ENCODE measurements around the gene RGS3. TPM values are rescaled to one million over a fixed set of nuclear protein-coding genes. Genes with fewer than 3 reads are reported as not detected.

Gene RGS3
- total RNA-seq, 2 donors from 2014 or later: 170 to 202 TPM

DNA sequence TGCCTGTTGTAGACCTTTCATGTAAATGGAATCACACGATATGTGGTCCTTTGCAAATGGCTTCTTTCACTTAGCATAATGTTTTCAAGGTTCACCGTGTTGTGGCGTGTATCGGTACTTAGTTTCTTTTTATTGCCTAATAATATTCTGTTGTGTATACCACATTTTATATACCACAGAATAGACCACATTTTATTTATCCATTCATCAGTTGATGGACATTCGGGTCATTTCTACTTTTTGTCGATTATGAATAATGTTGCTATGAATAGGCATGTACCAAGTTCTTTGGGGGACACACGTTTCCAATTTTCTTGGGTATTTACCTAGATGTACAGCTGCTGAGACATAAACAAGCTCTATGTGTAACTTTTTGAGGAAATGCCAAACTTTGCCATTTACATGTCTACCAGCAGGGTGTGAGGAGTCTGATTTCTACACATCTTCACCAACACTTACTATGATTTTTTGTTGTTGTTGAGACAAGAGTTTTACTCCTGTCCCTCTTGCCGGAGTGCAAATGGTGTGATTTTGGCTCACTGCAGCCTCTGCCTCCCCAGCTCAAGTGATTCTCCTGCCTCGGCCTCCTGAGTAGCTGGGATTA is 144.7 kb downstream of the RGS3 start:
- no peak for DNase-seq (ENCODE audit: low spot score)
- H3K27ac ChIP-seq: peak overlapping the region in 1 of 2 donors; percentile 48

DNA sequence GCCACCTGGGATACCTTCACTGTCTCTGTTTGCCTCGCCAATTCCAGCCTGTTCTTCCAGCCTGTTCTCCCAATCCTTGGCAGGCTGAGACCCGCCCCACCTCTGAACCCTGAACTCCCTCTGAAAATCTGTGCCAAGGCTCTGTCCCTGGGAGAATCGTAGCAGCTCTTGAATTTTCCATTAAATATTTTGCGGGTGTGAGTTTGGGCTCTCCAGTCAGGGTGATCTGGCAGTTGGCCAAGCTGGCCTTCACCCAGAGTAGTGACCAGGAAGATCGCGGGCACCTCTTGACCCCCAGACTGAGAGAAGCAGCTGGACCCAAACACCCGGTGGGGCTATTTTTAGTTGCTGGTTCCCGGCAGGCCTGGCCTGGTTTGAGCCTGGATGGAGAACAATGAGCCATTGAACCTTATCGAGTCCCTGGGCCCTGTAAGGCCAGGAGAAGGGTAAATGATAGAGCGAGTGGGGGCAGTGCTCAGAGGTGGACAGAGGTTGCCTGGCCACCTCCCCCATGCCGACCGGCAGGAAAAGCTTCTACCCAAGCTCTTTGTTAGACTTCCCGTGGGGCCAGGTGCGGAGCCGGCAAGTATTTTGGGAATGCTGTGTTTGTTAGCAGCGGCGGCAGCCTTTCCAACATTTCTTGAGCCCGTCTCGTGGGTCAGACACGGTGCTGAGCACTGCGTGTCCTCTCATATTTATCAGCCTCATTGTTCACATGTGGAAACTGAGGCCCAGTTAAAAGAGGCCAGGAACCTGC is 146.2 kb downstream of the RGS3 start:
- no peaks in the 10 kb centered on the region for H3K36me3 ChIP-seq
- ATAC-seq (ENCODE audit: insufficient number of reproducible peaks, low FRiP score, low read depth): peak; percentile 64
- peak overlapping the region; percentile 13 for H3K4me3 ChIP-seq
- DNase-seq (ENCODE audit: low spot score): peak; percentile 79
- H3K27me3 ChIP-seq (replicated peaks; ENCODE audit: insufficient read depth): no peaks in the 10 kb centered on the region
- TF ChIP-seq, protein P1, sequence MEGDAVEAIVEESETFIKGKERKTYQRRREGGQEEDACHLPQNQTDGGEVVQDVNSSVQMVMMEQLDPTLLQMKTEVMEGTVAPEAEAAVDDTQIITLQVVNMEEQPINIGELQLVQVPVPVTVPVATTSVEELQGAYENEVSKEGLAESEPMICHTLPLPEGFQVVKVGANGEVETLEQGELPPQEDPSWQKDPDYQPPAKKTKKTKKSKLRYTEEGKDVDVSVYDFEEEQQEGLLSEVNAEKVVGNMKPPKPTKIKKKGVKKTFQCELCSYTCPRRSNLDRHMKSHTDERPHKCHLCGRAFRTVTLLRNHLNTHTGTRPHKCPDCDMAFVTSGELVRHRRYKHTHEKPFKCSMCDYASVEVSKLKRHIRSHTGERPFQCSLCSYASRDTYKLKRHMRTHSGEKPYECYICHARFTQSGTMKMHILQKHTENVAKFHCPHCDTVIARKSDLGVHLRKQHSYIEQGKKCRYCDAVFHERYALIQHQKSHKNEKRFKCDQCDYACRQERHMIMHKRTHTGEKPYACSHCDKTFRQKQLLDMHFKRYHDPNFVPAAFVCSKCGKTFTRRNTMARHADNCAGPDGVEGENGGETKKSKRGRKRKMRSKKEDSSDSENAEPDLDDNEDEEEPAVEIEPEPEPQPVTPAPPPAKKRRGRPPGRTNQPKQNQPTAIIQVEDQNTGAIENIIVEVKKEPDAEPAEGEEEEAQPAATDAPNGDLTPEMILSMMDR (IDR thresholded peaks at IDR 0.05): no peak
- H3K4me1 ChIP-seq (ENCODE audit: control insufficient read depth in 1 of 2, low read depth in 2 of 2): peaks cover 15 to 49% of the 10 kb centered on the region in 2 donors
- H3K9me3 ChIP-seq: no peaks in the 10 kb centered on the region
- peak overlapping the region; percentile 88 for H3K27ac ChIP-seq

More for the DNA sequence above, 144.7 kb downstream of the RGS3 start:
- Histone ChIP-seq H3K9me3 (no peaks in the 10 kb centered on the region), H3K27me3 (replicated peaks; ENCODE audit: insufficient read depth) (no peaks in the 10 kb centered on the region), H3K36me3 (no peaks in the 10 kb centered on the region), H3K4me1 (ENCODE audit: control insufficient read depth in 1 of 2, low read depth in 2 of 2) (peaks cover 11 to 41% of the 10 kb centered on the region in 2 donors), H3K4me3 (no peak overlapping the region)
- ATAC-seq (ENCODE audit: insufficient number of reproducible peaks, low FRiP score, low read depth): no peak
- TF ChIP-seq, protein P1 (IDR thresholded peaks at IDR 0.05): no peak

DNA sequence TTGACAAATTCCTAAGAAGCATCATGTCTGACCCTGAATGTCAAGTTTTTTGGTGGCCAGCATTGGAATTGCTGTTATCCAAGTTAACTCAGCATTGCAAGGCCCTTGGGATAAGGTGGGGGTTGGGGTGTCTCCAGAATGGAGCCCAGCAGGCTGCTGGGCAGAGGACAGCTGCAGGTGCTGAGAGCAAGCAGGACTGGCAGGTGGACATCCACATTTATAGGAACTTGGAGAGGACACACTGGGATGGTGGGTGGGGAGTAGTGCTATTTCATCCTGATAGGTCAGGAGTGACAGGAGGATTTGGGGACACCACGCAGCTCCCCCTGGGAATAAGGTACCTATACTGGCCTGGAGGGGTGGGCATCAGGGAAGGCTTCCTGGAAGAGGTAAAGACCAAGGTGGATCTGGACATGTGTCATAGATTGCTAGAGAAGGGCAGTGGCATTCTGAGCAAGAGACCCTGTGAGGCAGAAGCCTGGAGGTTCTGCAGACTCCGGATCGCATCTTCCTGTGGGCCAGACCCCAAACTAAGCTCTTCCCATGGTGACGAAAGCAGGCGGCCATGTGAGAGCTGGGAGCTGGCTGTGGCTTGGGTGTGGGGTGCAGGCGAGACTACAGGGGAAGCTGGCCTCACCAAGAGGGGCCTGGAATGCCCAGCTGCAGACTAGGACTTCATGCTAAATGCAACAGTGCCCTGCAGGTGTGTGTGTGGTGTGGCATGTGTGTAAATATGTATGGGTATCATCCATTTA is 148.1 kb downstream of the RGS3 start:
- ATAC-seq (ENCODE audit: insufficient number of reproducible peaks, low FRiP score, low read depth): no peak
- Histone ChIP-seq H3K4me3 (no peak overlapping the region), H3K9me3 (no peaks in the 10 kb centered on the region), H3K36me3 (no peaks in the 10 kb centered on the region), H3K27me3 (replicated peaks; ENCODE audit: insufficient read depth) (no peaks in the 10 kb centered on the region), H3K27ac (peak overlapping the region; percentile 88), H3K4me1 (ENCODE audit: control insufficient read depth in 1 of 2, low read depth in 2 of 2) (peaks cover 31 to 66% of the 10 kb centered on the region in 2 donors)
- no peak for DNase-seq (ENCODE audit: low spot score)
- TF ChIP-seq, protein P1 (IDR thresholded peaks at IDR 0.05): no peak

DNA sequence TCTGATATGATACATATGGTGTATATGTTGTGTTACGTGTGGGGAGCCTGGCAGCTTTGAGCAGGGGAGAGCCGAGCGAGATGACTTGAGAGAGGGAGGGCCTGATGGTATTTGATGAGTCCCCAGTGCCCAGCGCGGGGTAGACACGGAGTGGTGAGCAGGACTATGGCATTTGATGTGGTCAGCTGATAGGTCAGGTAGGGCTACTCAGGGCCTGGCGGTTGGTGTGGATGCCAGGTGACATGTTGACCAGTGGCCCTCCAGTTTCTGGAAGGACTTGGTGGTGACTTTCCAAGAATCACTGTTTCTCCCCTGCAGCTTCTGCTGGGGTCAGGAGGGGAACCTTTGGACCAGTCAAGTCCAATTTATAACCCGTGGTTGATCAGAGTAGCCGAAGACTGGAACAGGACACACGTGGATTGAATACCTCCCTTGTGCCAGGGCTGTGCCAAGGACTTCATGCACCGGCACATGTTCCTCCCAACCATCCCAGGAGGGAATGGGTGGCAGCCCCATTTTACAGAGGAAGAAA is 148.8 kb downstream of the RGS3 start:
- ATAC-seq (ENCODE audit: insufficient number of reproducible peaks, low FRiP score, low read depth) (no peak), DNase-seq (ENCODE audit: low spot score) (no peak)
- H3K4me1 ChIP-seq (ENCODE audit: control insufficient read depth in 1 of 2, low read depth in 2 of 2): peaks cover 35 to 73% of the 10 kb centered on the region in 2 donors
- H3K36me3 ChIP-seq: no peaks in the 10 kb centered on the region
- TF ChIP-seq, protein P1 (IDR thresholded peaks at IDR 0.05): no peak
- H3K27me3 ChIP-seq (replicated peaks; ENCODE audit: insufficient read depth): no peaks in the 10 kb centered on the region
- H3K9me3 ChIP-seq: no peaks in the 10 kb centered on the region
- H3K27ac ChIP-seq: peak overlapping the region in 1 of 2 donors; percentile 42
- no peak overlapping the region for H3K4me3 ChIP-seq

DNA sequence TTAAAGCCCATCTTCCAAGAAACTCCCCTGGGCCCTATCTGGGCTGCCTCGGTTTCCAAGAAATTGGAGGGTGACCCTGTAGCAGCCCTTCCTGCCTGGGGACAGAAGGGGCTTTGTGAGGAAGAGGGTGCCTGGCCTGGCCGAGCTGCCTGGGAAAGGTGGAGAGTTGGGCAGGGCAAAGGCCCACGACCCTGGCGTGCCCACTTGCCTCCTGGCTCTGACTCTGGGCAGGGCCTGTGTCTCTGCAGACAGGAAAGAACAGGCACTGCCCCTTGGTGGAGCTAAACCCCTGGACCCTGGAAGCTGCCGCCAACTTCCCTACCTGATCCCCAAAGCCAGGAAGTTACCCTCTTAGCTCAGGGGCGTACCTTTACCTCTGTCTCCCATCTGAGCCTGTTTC is 149.3 kb downstream of the RGS3 start:
- DNase-seq (ENCODE audit: low spot score) (no peak), ATAC-seq (ENCODE audit: insufficient number of reproducible peaks, low FRiP score, low read depth) (no peak)
- no peaks in the 10 kb centered on the region for H3K27me3 ChIP-seq (replicated peaks; ENCODE audit: insufficient read depth)
- no peak overlapping the region for H3K4me3 ChIP-seq
- H3K9me3 ChIP-seq: no peaks in the 10 kb centered on the region
- H3K27ac ChIP-seq: peak overlapping the region in 1 of 2 donors; percentile 42
- peaks cover 35 to 78% of the 10 kb centered on the region in 2 donors for H3K4me1 ChIP-seq (ENCODE audit: control insufficient read depth in 1 of 2, low read depth in 2 of 2)
- TF ChIP-seq, protein P1 (IDR thresholded peaks at IDR 0.05): no peak
- no peaks in the 10 kb centered on the region for H3K36me3 ChIP-seq

Measured in thoracic aorta (tissue), 2 donors.